NCI-H748 treated with DMSO at 0.1 percent for 48 hours (cell line): Measurements from ENCODE around the gene STAB2.

ENCODE experiments used
- DNase-seq: peaks from one replicate; lab custom pipeline; 2025; lab: John Stamatoyannopoulos, UW

STAB2 gene, protein sequence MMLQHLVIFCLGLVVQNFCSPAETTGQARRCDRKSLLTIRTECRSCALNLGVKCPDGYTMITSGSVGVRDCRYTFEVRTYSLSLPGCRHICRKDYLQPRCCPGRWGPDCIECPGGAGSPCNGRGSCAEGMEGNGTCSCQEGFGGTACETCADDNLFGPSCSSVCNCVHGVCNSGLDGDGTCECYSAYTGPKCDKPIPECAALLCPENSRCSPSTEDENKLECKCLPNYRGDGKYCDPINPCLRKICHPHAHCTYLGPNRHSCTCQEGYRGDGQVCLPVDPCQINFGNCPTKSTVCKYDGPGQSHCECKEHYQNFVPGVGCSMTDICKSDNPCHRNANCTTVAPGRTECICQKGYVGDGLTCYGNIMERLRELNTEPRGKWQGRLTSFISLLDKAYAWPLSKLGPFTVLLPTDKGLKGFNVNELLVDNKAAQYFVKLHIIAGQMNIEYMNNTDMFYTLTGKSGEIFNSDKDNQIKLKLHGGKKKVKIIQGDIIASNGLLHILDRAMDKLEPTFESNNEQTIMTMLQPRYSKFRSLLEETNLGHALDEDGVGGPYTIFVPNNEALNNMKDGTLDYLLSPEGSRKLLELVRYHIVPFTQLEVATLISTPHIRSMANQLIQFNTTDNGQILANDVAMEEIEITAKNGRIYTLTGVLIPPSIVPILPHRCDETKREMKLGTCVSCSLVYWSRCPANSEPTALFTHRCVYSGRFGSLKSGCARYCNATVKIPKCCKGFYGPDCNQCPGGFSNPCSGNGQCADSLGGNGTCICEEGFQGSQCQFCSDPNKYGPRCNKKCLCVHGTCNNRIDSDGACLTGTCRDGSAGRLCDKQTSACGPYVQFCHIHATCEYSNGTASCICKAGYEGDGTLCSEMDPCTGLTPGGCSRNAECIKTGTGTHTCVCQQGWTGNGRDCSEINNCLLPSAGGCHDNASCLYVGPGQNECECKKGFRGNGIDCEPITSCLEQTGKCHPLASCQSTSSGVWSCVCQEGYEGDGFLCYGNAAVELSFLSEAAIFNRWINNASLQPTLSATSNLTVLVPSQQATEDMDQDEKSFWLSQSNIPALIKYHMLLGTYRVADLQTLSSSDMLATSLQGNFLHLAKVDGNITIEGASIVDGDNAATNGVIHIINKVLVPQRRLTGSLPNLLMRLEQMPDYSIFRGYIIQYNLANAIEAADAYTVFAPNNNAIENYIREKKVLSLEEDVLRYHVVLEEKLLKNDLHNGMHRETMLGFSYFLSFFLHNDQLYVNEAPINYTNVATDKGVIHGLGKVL (N-terminal part only)

DNA sequence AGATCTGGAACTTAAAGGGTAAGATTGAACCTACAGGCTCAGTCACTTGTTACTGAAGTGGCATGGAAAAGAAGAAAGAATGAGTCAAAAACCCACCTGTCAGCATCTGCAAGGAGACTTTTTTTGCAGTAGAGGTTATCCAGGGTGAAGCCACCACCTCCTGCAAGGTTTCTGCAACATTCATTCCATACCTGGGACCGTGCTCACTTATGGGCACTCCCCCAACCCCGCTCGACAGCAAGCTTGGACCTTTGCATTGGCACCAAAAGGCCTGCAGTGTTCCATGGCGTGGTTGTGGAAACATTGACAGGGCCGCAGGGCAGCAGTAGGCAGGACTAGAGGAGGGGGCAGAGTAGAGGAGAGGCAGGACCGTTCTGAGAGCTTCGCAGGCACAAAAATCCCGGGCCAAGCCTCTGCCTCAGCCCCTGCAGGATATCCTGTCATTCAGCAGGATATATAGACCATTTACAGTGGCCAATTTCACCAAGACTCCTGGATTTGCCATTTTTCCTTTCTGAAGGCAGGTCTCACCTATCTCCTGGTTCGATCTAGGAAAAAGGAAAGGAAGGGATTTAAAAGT, at the start of gene STAB2:
Gene STAB2, plus strand, starts transcription at position 483 of the 580 bp plus-strand sequence. CDS start 204 bp downstream, outside the sequence.
- no peak for DNase-seq

DNA sequence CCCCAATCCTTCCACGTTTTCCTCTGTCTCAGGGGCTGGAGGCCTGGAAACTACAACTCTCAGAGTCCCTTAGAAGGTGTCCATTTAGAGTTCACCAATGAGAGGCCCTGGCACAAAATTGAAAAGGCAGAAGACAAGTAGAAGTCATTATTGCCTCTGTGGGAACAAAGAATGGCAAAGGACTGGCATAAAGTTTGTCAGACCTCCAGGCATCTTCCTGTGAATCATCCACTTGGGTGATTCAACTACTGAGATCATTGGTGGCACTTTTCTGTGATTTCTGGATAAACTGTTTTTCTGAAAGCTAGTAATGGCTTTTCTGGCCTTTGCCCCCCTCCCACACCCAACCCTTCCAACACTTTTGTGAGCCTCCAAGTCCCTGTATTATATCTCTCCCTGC, 48.7 kb upstream of the STAB2 start:
- DNase-seq = no peak

DNA sequence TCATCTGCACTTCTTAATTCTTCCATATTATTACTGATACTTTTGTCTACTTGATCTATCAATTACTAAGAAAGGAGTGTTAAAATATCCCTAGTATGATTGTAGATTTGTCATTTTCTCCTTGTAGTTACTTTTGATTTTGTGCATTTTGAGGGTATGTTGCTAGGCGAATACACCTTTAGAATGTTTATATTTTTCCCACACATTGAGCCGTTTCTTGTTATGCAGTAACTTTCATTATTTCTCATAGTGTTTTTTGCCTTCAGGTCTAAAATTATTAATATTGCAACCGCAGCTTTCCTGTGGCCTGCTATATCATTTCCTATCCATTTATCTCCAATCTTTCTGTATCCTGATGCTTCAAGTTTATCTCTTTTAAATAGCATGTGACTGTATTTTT, 46.8 kb upstream of the STAB2 start:
- no peak for DNase-seq

DNA sequence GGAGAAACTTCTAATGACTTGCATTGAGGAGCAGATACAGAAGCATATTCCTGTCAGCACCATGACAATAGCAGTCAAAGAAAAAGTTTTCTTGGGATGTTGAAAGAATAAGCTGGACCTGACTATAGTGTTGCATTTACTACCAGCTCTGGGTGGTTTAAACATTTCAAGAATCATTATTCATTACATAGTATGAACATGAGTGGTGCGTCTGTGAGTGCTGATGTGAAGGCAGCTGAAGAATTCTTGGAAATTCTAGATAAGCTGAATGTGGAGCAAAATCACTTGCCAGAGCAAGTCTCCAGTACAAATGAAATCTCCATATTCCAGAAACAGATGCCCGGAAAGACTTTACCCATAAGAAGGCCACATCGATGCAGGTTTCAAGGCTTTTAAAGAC, 45.0 kb upstream of the STAB2 start:
- no peak for DNase-seq

DNA sequence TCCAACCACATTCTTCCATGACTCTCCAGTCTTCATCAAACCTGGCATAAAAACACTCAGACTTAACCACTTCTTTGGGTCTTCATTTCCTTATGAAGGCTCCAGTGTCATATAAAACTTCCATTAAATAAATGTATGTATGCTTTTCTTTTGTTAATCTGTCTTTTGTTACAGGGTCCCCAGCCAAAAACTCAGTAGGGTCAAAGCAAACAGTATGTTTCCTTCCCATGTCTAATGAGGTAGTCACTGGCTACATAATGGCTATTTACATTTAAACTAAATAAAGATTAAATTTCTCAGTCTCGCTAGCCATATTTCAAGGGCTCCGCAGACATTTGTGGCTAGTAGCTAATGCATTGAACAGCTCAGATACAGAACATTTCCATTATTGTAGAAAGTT, 40.1 kb upstream of the STAB2 start:
- DNase-seq = peak; percentile 81

DNA sequence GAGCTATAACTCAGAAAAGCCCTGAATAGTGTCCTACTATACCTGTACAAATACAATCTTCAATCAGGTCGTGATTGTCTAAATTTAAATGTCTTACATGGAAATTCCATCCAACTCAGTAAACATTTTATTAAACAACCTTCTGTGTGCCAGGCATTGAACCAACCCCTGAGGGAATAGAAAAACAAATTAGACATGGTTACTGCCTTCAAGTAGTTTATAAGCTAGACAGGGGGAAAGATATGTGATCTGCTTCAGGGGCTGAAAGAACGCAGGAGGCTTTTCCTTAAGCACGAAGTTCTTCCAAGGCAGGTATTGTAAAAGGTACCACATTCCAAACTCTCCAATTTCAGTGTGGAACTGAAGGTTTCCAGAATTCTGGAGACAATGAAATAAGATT, 39.7 kb upstream of the STAB2 start:
- peak; percentile 81 for DNase-seq

DNA sequence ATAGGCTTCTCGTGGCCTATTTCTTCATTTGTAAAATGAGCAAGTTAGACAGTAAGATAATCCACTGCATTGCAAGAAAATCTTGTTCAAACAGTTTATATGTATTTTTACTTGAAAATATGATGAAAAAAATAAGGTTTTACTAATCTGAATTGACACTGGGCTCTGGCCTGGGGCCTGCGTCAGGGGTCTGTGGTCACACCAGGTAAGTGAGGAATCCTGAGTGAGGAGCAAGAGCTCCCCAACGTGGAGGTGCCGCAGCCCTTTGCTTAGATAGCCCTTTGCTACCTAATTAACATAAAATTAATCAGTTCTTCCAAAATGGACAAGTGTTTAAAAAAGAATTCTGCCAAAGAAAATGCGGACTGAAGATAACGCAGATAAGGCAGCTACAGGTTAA, 39.1 kb upstream of the STAB2 start:
- DNase-seq = peak; percentile 87

DNA sequence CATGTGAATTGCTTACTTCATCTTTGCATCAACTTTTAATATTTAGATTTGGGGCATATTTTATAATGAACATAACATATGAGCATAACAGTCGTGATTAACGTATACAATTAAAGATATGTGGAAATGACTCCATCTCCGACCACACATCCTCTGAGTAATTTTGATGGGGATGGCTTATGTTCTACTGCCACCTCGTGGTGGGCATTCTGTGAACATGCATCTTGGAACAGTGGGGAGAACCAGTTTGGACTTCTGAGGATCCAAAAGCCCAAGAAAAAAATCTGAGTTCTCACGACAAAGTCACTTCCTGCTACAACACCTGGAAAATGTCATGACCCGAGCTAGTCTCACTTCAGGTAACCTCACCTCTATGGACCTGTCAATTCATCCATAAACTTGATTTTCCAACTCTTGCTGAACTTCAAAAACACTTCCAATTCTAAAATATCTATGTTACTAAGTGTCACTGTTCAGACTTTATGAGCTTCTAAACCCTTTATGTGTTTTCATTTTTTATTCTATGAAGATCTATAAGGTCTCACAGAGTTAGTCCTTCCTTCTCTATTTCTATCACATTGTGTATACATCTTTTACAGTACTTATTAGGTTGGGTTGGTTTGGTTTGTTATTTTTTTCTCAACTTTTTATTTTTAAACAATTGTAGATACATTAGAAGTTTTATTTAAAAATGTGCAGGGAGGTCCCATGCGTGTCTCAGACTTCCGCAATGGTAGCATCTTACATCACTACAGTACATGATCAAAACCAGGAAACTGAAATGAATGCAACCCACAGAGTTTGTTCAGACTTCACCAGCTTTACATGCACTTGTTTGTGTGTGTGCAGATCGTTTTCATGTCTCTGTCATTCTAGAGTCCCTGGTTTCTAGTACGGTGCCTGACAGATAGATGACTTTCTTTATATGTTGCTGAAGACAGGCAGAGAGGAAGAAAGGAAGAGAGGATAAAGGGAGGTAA, 38.2 kb upstream of the STAB2 start:
- DNase-seq = peak; percentile 70

DNA sequence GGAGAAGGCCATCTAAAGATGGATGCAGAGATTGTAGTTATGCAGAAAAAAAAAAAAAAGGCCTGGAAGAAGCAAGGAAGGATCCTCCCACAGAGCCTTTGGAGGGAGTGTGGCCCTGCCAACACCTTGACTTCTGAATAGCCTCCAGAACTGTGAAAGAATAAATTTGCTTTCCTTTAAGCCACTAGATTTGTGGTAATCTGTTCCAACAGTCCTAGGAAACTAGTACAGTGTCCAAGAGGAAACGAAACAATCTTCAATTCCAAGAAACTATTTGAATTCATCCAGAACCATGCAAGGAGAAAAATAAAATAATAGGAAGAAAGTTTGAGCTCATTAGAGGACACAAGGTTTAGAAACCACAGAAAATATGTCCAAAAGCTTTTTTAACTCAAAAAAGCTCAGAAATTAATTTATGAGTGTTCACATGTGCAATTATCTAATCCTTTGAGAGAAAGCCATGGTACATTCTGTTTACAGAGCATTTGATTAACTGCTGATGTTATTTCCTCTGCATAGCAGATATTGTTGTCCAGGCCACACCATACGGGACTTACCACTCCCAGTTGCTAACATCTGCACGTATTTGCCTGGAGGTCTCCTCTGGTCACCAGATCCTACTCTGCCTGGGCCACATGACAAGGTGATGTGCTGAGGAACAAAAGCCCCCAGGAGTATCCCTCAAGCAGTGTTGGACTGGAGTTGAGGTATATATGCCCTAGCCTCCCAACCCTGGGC, 30.0 kb upstream of the STAB2 start:
- DNase-seq = no peak

DNA sequence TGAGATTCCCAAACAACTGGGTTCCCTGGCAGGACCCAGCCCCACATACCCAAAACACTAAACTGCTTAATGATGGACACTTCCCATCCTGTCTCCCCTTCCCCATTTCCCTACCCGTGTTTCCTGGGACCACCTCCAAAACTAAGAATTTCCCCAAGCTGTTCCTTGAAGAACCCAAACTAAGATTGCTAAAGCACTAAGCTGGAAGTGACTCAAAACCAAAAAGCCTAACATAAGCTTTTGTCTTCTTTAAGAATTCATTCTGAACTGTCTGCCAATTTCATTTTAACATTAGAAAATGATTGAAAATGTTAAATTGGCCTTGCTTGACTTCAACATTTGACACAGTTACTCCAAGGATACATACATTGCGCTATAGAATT, 29.5 kb upstream of the STAB2 start:
- no peak for DNase-seq

DNA sequence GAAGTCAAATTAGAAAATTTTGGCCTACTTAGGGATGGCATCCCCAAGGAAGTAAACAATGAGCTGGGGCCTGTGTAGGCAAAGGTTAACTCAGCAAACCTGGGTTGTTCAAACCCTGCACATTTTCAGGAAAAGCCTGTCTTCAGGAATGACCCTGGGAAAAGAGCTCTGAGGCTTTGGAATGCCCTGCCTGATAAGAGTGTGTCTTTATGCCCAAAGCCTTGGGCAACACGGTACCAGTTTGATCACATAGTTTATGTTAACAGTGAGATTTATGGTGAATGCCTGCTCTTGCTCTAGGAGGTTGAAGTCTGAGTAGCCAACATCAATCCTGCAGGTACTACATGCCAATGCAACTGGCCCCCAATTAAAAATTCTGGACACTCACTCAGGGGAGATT, 28.2 kb upstream of the STAB2 start:
- no peak for DNase-seq

DNA sequence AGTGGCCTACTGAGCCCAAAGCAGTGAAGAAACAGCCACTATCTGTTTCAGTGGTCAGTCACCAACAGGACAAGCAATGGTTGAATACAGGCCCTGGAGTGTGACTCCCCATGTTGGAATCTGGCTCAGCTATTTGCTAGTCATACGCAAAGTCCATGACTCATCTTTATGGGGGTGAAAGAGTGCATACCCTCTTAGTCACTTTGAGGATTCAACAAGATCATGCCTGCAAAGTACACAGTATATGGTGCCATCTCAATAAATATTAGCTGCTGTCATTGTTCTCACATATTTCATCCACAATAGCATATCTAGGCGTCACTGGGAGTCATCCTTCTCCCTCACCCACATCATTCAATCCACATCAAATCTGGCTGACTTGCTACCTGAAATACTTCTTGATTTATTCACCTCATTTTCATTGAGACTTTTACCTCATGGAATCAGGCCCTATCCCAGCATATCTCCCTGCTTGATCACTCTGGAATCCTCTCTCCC, 26.4 kb upstream of the STAB2 start:
- no peak for DNase-seq

DNA sequence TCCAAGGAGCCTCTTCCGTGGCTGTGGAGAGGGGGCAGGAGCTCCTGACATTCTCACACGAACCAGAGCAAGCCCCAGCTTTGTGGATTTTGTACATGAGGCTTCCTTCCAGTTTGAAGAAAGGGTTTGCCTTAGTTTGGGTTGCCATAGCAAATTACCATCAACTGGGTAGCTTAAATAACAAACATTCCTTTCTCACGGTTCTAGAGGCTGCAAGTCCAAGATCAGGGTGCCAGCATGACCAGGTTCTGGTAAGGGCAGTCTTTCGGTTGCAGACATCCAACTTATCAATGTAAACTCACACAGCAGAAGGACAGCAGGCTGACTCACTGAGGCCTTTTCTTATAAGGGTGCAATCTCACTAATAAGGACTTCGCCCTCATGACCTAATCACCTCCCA, 25.9 kb upstream of the STAB2 start:
- DNase-seq = no peak

DNA sequence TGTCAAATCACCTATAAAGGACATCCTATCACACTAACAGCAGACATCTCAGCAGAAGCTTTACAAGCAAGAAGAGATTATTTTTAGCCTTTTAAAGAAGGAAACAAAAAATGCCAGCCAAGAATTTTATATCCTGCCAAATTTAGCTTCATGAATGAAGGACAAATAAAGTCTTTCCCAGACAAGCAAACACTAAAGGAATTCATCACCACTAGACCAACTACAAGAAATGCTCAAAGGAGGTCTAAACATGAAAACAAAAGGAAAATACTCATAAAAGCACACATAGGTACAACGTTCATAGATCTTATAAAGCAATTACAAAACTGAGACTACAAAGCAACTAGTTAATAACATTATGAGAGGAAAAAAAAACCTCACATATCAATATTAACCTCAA, 20.7 kb upstream of the STAB2 start:
- DNase-seq = no peak

DNA sequence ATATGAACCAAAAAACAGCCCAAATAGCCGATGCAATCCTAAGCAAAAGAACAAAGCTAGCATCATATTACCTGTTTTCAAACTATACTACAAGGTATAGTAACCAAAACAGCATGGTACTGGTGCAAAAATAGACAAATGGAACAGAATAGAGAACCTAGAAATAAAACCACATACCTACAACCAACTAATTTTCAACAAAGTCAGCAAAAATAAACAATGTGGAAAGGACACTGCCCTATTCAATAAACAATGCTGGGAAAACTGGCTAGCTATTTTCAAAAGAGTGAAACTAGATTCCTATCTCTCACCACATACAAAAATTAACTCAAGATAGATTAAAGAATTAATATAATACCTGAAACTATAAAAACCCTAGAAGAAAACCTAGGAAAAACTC, 17.8 kb upstream of the STAB2 start:
- DNase-seq = no peak

DNA sequence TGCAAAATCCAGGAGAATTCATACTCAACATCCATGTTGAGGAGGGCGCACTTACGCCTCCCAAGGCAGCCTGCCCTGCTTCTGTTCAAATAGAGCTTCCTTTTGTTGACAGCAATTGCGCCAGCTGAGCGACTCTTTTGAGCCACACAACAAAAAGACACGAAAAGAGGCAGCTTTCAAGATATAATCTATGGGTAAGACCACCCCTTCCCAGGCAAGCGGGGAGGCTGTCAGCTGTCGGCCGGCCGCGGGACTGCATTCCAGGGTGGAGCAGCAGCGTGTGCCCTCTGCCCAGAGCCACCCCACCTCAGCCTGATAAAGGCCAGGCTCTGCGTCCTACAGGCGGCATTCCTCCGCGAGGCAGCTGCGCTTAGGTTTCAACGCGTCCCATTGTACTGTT, 15.8 kb upstream of the STAB2 start:
- DNase-seq = peak; percentile 70

DNA sequence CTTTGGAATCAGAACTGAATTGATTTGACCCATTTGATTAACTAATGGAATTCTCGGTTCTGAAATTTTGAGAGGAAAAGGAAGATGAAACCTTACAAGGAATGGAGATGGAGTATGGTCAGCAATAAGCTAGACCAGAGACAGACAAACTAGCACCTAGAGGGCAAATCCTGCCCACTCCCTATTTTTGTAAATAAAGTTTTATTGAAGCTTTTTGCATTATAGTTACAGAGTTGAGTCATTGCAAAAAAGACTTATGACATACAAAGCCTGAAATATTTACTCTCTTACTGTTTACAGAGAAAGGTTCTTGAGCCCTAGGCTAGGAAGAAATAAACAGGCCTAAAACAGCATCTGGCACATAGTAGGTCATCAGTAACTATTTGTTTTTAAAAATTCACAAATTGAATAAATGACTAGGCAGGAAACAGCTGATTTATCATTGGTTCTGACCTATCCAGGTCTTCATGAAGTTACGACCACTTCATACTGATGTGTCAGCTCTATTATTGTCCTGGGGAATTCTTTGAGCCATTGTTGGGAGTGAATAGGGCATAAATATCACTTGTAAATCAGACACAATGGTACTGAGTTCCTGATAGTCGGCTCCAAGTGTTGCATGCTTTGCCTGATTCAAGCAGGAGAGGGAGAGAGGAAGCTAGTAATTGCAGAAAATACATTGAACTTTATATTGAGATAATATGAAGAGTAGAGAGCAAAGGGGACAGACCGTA, 14.6 kb upstream of the STAB2 start:
- DNase-seq = no peak

DNA sequence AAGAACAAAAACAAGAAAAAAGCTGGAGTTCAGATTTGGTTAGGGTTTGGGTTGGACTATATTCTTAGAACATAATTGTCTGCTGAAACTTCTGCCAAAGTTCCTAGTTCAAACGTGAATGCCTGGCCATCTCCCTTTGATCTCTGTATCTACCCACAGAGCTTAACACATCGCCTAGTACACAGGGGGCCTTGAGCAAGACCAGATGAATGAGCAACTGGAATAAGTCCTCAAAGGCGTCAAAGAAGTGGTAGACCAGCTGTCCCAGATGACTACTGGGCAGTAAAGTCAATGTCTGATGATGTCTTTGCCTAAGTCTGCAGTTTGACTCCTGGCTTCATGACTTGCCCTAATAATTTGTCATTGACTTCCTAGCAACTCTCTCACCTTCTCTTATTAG, 13.9 kb upstream of the STAB2 start:
- no peak for DNase-seq

DNA sequence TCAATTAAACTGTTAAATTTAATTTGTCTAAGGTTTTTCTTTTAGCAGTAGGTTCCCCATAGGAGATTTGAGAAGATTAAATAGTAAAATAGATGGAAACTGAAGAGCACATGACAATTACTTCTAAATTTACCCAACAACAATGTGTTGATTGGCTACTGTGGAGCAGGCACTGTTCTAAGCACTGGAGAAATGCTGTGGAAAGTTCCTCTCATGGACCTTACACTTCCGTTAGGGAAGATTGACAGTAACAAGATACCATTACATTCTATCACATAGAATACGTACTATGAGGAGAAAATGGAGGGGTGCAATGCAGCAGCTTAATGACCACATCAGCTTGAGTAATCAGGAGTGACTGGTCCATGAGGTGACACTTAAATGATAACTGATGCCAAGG, 8.1 kb upstream of the STAB2 start:
- DNase-seq = no peak
